GM23338 (cell line): ENCODE data around the gene MSN. TPM values are rescaled to one million over a fixed set of nuclear protein-coding genes. Genes with fewer than 3 reads are reported as not detected.

ENCODE experiments used
- ATAC-seq: fragments of 200-7000 bp; cut with Tn5 transposase; 3 replicates; pipeline ENCODE4 v1.9.1; 2020
- DNase-seq: peaks from one replicate; pipeline ENCODE4 v3.0.0-alpha.2; 2015; ENCODE audit warnings: low spot score
- H2AFZ ChIP-seq: fragments of 200-600 bp; sonication (generic); 2 replicates; pipeline ENCODE4 v1.8.0; 2016; ENCODE audit warnings: antibody characterized with exemption, mild to moderate bottlenecking, moderate library complexity
- H3F3A ChIP-seq: fragments of 200-600 bp; sonication (generic); replicated peaks from 2 replicates; pipeline ENCODE4 v1.8.0; 2017; ENCODE audit warnings: antibody characterized with exemption, mixed run types, low read depth
- H3K27ac ChIP-seq: fragments of 200-600 bp; sonication (generic); 2 replicates; pipeline ENCODE4 v1.6.1; 2016; ENCODE audit warnings: low read depth
- H3K27me3 ChIP-seq: fragments of 200-600 bp; sonication (generic); 2 replicates; pipeline ENCODE4 v1.8.0; 2016; ENCODE audit warnings: mild to moderate bottlenecking, mixed run types, moderate library complexity; ENCODE audit not compliant: insufficient read depth
- H3K36me3 ChIP-seq: fragments of 200-600 bp; sonication (generic); 2 replicates; pipeline ENCODE4 v1.8.0; 2016; ENCODE audit warnings: mild to moderate bottlenecking; ENCODE audit not compliant: insufficient read depth
- H3K4me1 ChIP-seq: fragments of 200-600 bp; sonication (generic); 2 replicates; pipeline ENCODE4 v1.8.0; 2016; ENCODE audit warnings: mild to moderate bottlenecking, moderate library complexity; ENCODE audit not compliant: insufficient read depth
- H3K4me2 ChIP-seq: fragments of 200-600 bp; sonication (generic); 2 replicates; pipeline ENCODE4 v1.7.1; 2017; ENCODE audit warnings: mixed run types
- H3K4me3 ChIP-seq: fragments of 200-600 bp; sonication (generic); 2 replicates; pipeline ENCODE4 v1.6.1; 2016; ENCODE audit warnings: mixed run types
- H3K79me2 ChIP-seq: fragments of 200-600 bp; sonication (generic); replicated peaks from 2 replicates; pipeline ENCODE4 v1.8.0; 2017; ENCODE audit warnings: mild to moderate bottlenecking; ENCODE audit not compliant: insufficient read depth
- H3K9me2 ChIP-seq: fragments of 200-600 bp; sonication (generic); 2 replicates; pipeline ENCODE4 v1.8.0; 2017; ENCODE audit not compliant: insufficient read depth
- H4K20me1 ChIP-seq: fragments of 200-600 bp; sonication (generic); replicated peaks from 2 replicates; pipeline ENCODE4 v1.8.0; 2017; ENCODE audit warnings: mild to moderate bottlenecking; ENCODE audit not compliant: insufficient read depth
- H3K27ac Mint-ChIP-seq: 2 replicates; pipeline ENCODE4 v1.8.0; 2020; ENCODE audit warnings: inconsistent platforms, mild to moderate bottlenecking, moderate library complexity, mixed read lengths
- H3K27me3 Mint-ChIP-seq: 3 replicates; pipeline ENCODE4 v1.8.0; 2022; ENCODE audit warnings: low read depth, mild to moderate bottlenecking, moderate library complexity, mixed read lengths, inconsistent platforms; ENCODE audit not compliant: insufficient read depth, poor library complexity
- H3K36me3 Mint-ChIP-seq: 3 replicates; pipeline ENCODE4 v1.8.0; 2021; ENCODE audit warnings: low read depth, mild to moderate bottlenecking, inconsistent platforms, moderate library complexity, mixed read lengths
- H3K4me1 Mint-ChIP-seq: 3 replicates; pipeline ENCODE4 v1.8.0; 2020; ENCODE audit warnings: mild to moderate bottlenecking, inconsistent platforms, mixed read lengths
- H3K4me3 Mint-ChIP-seq: 3 replicates; pipeline ENCODE4 v1.8.0; 2021; ENCODE audit warnings: moderate library complexity, mild to moderate bottlenecking, inconsistent platforms, mixed read lengths
- H3K9me3 Mint-ChIP-seq: 3 replicates; pipeline ENCODE4 v1.8.0; 2020; ENCODE audit warnings: moderate library complexity, mild to moderate bottlenecking, inconsistent platforms, mixed read lengths
- CREB1 ChIP-seq: fragments of 250-450 bp; sonication (Bioruptor Pico); IDR thresholded peaks from 2 replicates; pipeline ENCODE4 v1.5.0; 2020; ENCODE audit warnings: low read depth, mild to moderate bottlenecking, moderate library complexity
- EZH2 ChIP-seq: fragments of 200-600 bp; sonication (generic); IDR thresholded peaks from one replicate; pipeline ENCODE4 v1.8.0; 2017; ENCODE audit warnings: antibody characterized with exemption, mild to moderate bottlenecking, low read depth; ENCODE audit not compliant: unreplicated experiment
- JUNB ChIP-seq: IDR thresholded peaks from one replicate; pipeline ENCODE4 v1.6.1; 2016; ENCODE audit warnings: antibody characterized with exemption; ENCODE audit not compliant: unreplicated experiment
- NANOG ChIP-seq: IDR thresholded peaks from 2 replicates; pipeline ENCODE4 v1.6.1; 2016; ENCODE audit warnings: antibody characterized with exemption, borderline replicate concordance
- ZNF331 ChIP-seq: fragments of 250-450 bp; sonication (Bioruptor Pico); IDR thresholded peaks from 2 replicates; pipeline ENCODE4 v1.5.0; 2020; ENCODE audit warnings: low read depth, mild to moderate bottlenecking, moderate library complexity
- polyA plus RNA-seq: library from polyadenylated mRNA; unstranded; fragments of >200 nt; fragmentation: Nextera tagmentation; extraction: Ambion mirVana; gene quantifications from 2 replicates; pipeline ENCODE4 v1.2.1, GENCODE V29; 2016
- total RNA-seq: library from RNA; depleted of rRNA; stranded (reverse); fragments of >200 nt; shearing (Covaris generic); gene quantifications from 2 replicates; pipeline ENCODE4 v1.2.3, GENCODE V29; 2014
- TF ChIP-seq, protein P1 (sequence below), 2 experiments: fragments of 200-600 bp in 1 of 2; sonication (generic) in 1 of 2; conservative IDR thresholded peaks; 2 replicates each; pipeline versions ENCODE4 v1.5.1 to v1.6.1; 2016 to 2017; ENCODE audit warnings: antibody characterized with exemption in 2 of 2, low read depth in 2 of 2, mild to moderate bottlenecking in 2 of 2, moderate library complexity in 1 of 2
- TF ChIP-seq, protein P2 (sequence below): fragments of 250-450 bp; sonication (Bioruptor Pico); IDR thresholded peaks from 2 replicates; pipeline ENCODE4 v1.5.0; 2020; ENCODE audit warnings: mild to moderate bottlenecking, moderate library complexity

Gene MSN
- total and polyA plus RNA-seq, 2 experiments from 2014 or later: 49.2 to 120 TPM

GRCh38 chrX:65720381-65720964 lies 53.0 kb downstream of the MSN start:
- H3K36me3 Mint-ChIP-seq: peaks cover 36% of the 10 kb centered on the region
- H3K27me3 Mint-ChIP-seq: no peaks in the 10 kb centered on the region
- Histone ChIP-seq H3K4me2 (no peak overlapping the region), H4K20me1 (no peaks in the 10 kb centered on the region), H3K4me1 (no peaks in the 10 kb centered on the region), H2AFZ (no peak overlapping the region), H3K27me3 (no peaks in the 10 kb centered on the region), H3K9me2 (no peaks in the 10 kb centered on the region), H3F3A (no peaks in the 10 kb centered on the region), H3K79me2 (peaks cover 18% of the 10 kb centered on the region), H3K4me3 (no peak overlapping the region), H3K36me3 (no peaks in the 10 kb centered on the region), H3K27ac (no peak overlapping the region)
- peaks cover 3% of the 10 kb centered on the region; the same call in 1 of the 3 replicates for H3K9me3 Mint-ChIP-seq
- H3K4me3 Mint-ChIP-seq: no peak overlapping the region
- ATAC-seq (no peak), DNase-seq (no peak)
- peaks cover 4% of the 10 kb centered on the region; the same call in 1 of the 3 replicates for H3K4me1 Mint-ChIP-seq
- H3K27ac Mint-ChIP-seq: no peak overlapping the region
- TF ChIP-seq CREB1 (CRISPR knock-in tag) (no peak), JUNB (no peak), NANOG (no peak), EZH2 (no peak), ZNF331 (CRISPR knock-in tag) (no peak)
- TF ChIP-seq, protein P1, sequence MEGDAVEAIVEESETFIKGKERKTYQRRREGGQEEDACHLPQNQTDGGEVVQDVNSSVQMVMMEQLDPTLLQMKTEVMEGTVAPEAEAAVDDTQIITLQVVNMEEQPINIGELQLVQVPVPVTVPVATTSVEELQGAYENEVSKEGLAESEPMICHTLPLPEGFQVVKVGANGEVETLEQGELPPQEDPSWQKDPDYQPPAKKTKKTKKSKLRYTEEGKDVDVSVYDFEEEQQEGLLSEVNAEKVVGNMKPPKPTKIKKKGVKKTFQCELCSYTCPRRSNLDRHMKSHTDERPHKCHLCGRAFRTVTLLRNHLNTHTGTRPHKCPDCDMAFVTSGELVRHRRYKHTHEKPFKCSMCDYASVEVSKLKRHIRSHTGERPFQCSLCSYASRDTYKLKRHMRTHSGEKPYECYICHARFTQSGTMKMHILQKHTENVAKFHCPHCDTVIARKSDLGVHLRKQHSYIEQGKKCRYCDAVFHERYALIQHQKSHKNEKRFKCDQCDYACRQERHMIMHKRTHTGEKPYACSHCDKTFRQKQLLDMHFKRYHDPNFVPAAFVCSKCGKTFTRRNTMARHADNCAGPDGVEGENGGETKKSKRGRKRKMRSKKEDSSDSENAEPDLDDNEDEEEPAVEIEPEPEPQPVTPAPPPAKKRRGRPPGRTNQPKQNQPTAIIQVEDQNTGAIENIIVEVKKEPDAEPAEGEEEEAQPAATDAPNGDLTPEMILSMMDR (conservative IDR thresholded peaks at IDR 0.05; ENCODE audit: low read depth in 2 of 2): 0 out of 4 replicates have a peak, but pooled peaks of 1 of the 2 experiments have one; percentile 11
- TF ChIP-seq, protein P2, sequence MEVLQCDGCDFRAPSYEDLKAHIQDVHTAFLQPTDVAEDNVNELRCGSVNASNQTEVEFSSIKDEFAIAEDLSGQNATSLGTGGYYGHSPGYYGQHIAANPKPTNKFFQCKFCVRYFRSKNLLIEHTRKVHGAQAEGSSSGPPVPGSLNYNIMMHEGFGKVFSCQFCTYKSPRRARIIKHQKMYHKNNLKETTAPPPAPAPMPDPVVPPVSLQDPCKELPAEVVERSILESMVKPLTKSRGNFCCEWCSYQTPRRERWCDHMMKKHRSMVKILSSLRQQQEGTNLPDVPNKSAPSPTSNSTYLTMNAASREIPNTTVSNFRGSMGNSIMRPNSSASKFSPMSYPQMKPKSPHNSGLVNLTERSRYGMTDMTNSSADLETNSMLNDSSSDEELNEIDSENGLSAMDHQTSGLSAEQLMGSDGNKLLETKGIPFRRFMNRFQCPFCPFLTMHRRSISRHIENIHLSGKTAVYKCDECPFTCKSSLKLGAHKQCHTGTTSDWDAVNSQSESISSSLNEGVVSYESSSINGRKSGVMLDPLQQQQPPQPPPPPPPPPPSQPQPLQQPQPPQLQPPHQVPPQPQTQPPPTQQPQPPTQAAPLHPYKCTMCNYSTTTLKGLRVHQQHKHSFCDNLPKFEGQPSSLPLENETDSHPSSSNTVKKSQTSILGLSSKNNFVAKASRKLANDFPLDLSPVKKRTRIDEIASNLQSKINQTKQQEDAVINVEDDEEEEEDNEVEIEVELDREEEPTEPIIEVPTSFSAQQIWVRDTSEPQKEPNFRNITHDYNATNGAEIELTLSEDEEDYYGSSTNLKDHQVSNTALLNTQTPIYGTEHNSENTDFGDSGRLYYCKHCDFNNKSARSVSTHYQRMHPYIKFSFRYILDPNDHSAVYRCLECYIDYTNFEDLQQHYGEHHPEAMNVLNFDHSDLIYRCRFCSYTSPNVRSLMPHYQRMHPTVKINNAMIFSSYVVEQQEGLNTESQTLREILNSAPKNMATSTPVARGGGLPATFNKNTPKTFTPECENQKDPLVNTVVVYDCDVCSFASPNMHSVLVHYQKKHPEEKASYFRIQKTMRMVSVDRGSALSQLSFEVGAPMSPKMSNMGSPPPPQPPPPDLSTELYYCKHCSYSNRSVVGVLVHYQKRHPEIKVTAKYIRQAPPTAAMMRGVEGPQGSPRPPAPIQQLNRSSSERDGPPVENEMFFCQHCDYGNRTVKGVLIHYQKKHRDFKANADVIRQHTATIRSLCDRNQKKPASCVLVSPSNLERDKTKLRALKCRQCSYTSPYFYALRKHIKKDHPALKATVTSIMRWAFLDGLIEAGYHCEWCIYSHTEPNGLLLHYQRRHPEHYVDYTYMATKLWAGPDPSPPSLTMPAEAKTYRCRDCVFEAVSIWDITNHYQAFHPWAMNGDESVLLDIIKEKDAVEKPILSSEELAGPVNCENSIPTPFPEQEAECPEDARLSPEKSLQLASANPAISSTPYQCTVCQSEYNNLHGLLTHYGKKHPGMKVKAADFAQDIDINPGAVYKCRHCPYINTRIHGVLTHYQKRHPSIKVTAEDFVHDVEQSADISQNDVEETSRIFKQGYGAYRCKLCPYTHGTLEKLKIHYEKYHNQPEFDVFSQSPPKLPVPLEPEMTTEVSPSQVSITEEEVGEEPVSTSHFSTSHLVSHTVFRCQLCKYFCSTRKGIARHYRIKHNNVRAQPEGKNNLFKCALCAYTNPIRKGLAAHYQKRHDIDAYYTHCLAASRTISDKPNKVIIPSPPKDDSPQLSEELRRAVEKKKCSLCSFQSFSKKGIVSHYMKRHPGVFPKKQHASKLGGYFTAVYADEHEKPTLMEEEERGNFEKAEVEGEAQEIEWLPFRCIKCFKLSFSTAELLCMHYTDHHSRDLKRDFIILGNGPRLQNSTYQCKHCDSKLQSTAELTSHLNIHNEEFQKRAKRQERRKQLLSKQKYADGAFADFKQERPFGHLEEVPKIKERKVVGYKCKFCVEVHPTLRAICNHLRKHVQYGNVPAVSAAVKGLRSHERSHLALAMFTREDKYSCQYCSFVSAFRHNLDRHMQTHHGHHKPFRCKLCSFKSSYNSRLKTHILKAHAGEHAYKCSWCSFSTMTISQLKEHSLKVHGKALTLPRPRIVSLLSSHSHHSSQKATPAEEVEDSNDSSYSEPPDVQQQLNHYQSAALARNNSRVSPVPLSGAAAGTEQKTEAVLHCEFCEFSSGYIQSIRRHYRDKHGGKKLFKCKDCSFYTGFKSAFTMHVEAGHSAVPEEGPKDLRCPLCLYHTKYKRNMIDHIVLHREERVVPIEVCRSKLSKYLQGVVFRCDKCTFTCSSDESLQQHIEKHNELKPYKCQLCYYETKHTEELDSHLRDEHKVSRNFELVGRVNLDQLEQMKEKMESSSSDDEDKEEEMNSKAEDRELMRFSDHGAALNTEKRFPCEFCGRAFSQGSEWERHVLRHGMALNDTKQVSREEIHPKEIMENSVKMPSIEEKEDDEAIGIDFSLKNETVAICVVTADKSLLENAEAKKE (CRISPR knock-in tag): no peak
